DND-41 (cell line): ENCODE measurements around the gene FAM241B.

ENCODE experiments used
- ATAC-seq: fragments of 200-7000 bp; cut with Tn5 transposase; 3 replicates; pipeline ENCODE4 v1.9.1; 2021; ENCODE audit warnings: low read depth; ENCODE audit not compliant: insufficient read depth
- DNase-seq: peaks from one replicate; pipeline ENCODE4 v3.0.0-alpha.2; 2020
- H2AFZ ChIP-seq: 2 replicates; pipeline ENCODE4 v1.6.0; 2012; ENCODE audit warnings: low read depth, low read length
- H3K27ac ChIP-seq: 2 replicates; pipeline ENCODE4 v1.5.1; 2012; ENCODE audit warnings: low read length, inconsistent platforms
- H3K27me3 ChIP-seq: fragments of 200-600 bp; sonication (generic); 2 replicates; pipeline ENCODE4 v1.6.0; 2012; ENCODE audit warnings: low read length, mild to moderate bottlenecking, inconsistent platforms; ENCODE audit not compliant: insufficient read depth, poor library complexity
- H3K36me3 ChIP-seq: 2 replicates; pipeline ENCODE4 v1.5.1; 2012; ENCODE audit warnings: low read length, inconsistent platforms; ENCODE audit not compliant: insufficient read depth
- H3K4me1 ChIP-seq: 2 replicates; pipeline ENCODE4 v1.5.1; 2012; ENCODE audit warnings: mild to moderate bottlenecking, low read length; ENCODE audit not compliant: insufficient read depth
- H3K4me2 ChIP-seq: 2 replicates; pipeline ENCODE4 v1.6.0; 2012; ENCODE audit warnings: mild to moderate bottlenecking, moderate library complexity, low read length, inconsistent platforms; ENCODE audit not compliant: insufficient read depth
- H3K4me3 ChIP-seq, 2 experiments: fragments of 200-600 bp in 1 of 2; shearing (Covaris generic) in 1 of 2; 2 replicates each; pipeline ENCODE4 v1.5.1; 2012 to 2016; ENCODE audit warnings: inconsistent platforms in 2 of 2, low read length in 2 of 2, mild to moderate bottlenecking in 2 of 2, low read depth in 1 of 2, moderate library complexity in 1 of 2
- H3K79me2 ChIP-seq: 2 replicates; pipeline ENCODE4 v1.6.0; 2012; ENCODE audit warnings: low read length, inconsistent platforms; ENCODE audit not compliant: insufficient read depth
- H3K9ac ChIP-seq: 2 replicates; pipeline ENCODE4 v1.6.0; 2012; ENCODE audit warnings: low read depth, mild to moderate bottlenecking, inconsistent platforms, low read length, moderate library complexity
- H3K9me3 ChIP-seq: 2 replicates; pipeline ENCODE4 v1.5.1; 2012; ENCODE audit warnings: low read length, moderate library complexity, mild to moderate bottlenecking, inconsistent platforms; ENCODE audit not compliant: insufficient read depth, severe bottlenecking
- H4K20me1 ChIP-seq: 2 replicates; pipeline ENCODE4 v1.6.0; 2012; ENCODE audit warnings: low read length; ENCODE audit not compliant: insufficient read depth
- CTCF ChIP-seq: IDR thresholded peaks from 2 replicates; pipeline ENCODE4 v1.5.1; 2012; ENCODE audit warnings: borderline replicate concordance, low read length, moderate library complexity, mild to moderate bottlenecking; ENCODE audit not compliant: poor library complexity, severe bottlenecking; ENCODE audit errors: extremely low read depth
- EZH2 ChIP-seq: IDR thresholded peaks from 3 replicates; pipeline ENCODE4 v1.6.1; 2012; ENCODE audit warnings: borderline replicate concordance, low read depth, mild to moderate bottlenecking, moderate library complexity, low read length, inconsistent platforms; ENCODE audit not compliant: severe bottlenecking

FAM241B gene

GRCh38 chr10:69645296-69646184 lies 15.5 kb downstream of the FAM241B start:
- H3K9ac ChIP-seq = no peak overlapping the region
- no peak overlapping the region for H3K27ac ChIP-seq
- no peaks in the 10 kb centered on the region for H3K27me3 ChIP-seq
- H3K4me1 ChIP-seq = no peaks in the 10 kb centered on the region
- no peaks in the 10 kb centered on the region for H4K20me1 ChIP-seq
- no peaks in the 10 kb centered on the region for H3K36me3 ChIP-seq
- no peaks in the 10 kb centered on the region for H3K9me3 ChIP-seq
- H3K79me2 ChIP-seq = no peaks in the 10 kb centered on the region
- no peak for TF ChIP-seq EZH2
- TF ChIP-seq CTCF = no peak
- no peak overlapping the region for H3K4me2 ChIP-seq
- no peak overlapping the region for H2AFZ ChIP-seq
- ATAC-seq (no peak), DNase-seq (no peak)
- H3K4me3 ChIP-seq = no peak overlapping the region

- ATAC-seq = no peak
- no peak overlapping the region for H3K9ac ChIP-seq
- no peaks in the 10 kb centered on the region for H4K20me1 ChIP-seq
- no peak overlapping the region for H3K27ac ChIP-seq
- H3K36me3 ChIP-seq = no peaks in the 10 kb centered on the region
- H3K4me2 ChIP-seq = no peak overlapping the region
- H3K79me2 ChIP-seq = no peaks in the 10 kb centered on the region
- H2AFZ ChIP-seq = no peak overlapping the region
- H3K9me3 ChIP-seq = no peaks in the 10 kb centered on the region
- no peaks in the 10 kb centered on the region for H3K4me1 ChIP-seq
- H3K4me3 ChIP-seq = no peak overlapping the region
- DNase-seq = no peak
- TF ChIP-seq EZH2 = no peak
- TF ChIP-seq CTCF = no peak
- H3K27me3 ChIP-seq = no peaks in the 10 kb centered on the region
Measured at GRCh38 chr10:69646185-69647060, 16.4 kb downstream of the FAM241B start.

GRCh38 chr10:69647126-69647525 lies 17.1 kb downstream of the FAM241B start:
- Histone ChIP-seq H3K4me2 (no peak overlapping the region), H3K9ac (no peak overlapping the region), H3K4me1 (no peaks in the 10 kb centered on the region), H3K4me3 (no peak overlapping the region), H3K27ac (no peak overlapping the region), H3K27me3 (no peaks in the 10 kb centered on the region), H3K36me3 (no peaks in the 10 kb centered on the region), H4K20me1 (no peaks in the 10 kb centered on the region), H2AFZ (no peak overlapping the region), H3K79me2 (no peaks in the 10 kb centered on the region), H3K9me3 (no peaks in the 10 kb centered on the region)
- TF ChIP-seq EZH2 (no peak), CTCF (no peak)
- ATAC-seq = no peak
- no peak for DNase-seq
